ENCODE data around the gene MCM3AP.

DNA sequence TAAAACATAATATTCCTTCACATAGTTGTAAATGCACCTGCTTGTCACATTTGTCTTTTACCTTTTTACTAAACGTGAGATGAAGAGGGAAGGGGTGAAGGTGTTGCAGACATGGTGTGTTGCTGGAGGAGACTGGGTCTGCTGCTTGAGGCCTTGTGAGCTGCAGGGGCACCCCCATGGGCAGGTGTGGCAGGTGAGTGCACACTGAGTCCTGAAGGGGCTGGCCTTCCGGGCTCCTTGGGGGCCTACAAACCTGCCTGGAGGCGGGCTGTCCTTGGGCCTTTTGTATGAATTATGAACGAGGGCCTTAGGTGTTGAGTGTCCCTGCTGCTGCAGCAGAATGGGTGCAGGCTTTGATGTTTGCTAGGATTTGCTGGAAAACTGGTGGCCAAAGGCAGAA lies 42.3 kb upstream of the MCM3AP start:
- TF ChIP-seq EZH2 (IDR thresholded peaks at IDR 0.05) (no peak), POLR2AphosphoS5 (IDR thresholded peaks at IDR 0.05; ENCODE audit: borderline replicate concordance, low read depth, low read length) (no peak)

Measured in SK-N-MC (cell line).